OCI-LY7 (cell line): ENCODE results near the gene HLF. TPM values are rescaled to one million over a fixed set of nuclear protein-coding genes. Genes with fewer than 3 reads are reported as not detected.

ENCODE experiments used
- BruUV-seq: library from RNA; stranded (reverse); fragments of 400-500 nt; replicated peaks from 2 replicates; lab custom pipeline; 2021; lab: Mats Ljungman, UMichigan
- CTCF ChIA-PET: fragments of 300-600 bp; sonication (Branson Sonifier 250); formaldehyde crosslinking; loops from one replicate; lab custom pipeline; 2022; ENCODE audit warnings: antibody characterized with exemption; ENCODE audit not compliant: unreplicated experiment; lab: Charles Lee
- POLR2A ChIA-PET: fragments of 300-600 bp; sonication (Branson Sonifier 250); formaldehyde crosslinking; loops from one replicate; lab custom pipeline; 2022; ENCODE audit warnings: antibody characterized with exemption; lab: Charles Lee
- DNase-seq: peaks from one replicate; pipeline ENCODE4 v3.0.0-alpha.2; 2015; ENCODE audit warnings: low spot score
- H2AFZ ChIP-seq: fragments of 200-600 bp; sonication (generic), shearing (Covaris generic); 2 replicates; pipeline ENCODE4 v1.6.1; 2014; ENCODE audit warnings: mild to moderate bottlenecking, antibody characterized with exemption, low read length, moderate library complexity
- H3K27ac ChIP-seq: fragments of 200-600 bp; sonication (generic); 2 replicates; pipeline ENCODE4 v1.5.1; 2014; ENCODE audit warnings: mixed run types, low read depth, mild to moderate bottlenecking, moderate library complexity, low read length, inconsistent platforms; ENCODE audit not compliant: poor library complexity, severe bottlenecking
- H3K36me3 ChIP-seq: fragments of 200-600 bp; sonication (generic); 2 replicates; pipeline ENCODE4 v1.6.1; 2014; ENCODE audit warnings: mild to moderate bottlenecking, antibody characterized with exemption, low read length, moderate library complexity, mixed read lengths; ENCODE audit not compliant: insufficient read depth
- H3K4me1 ChIP-seq: fragments of 200-600 bp; sonication (generic); 2 replicates; pipeline ENCODE4 v1.5.1; 2014; ENCODE audit warnings: mild to moderate bottlenecking, low read length; ENCODE audit not compliant: insufficient read depth, poor library complexity, severe bottlenecking
- H3K4me2 ChIP-seq: fragments of 200-600 bp; sonication (generic); 2 replicates; pipeline ENCODE4 v1.6.1; 2014; ENCODE audit warnings: mild to moderate bottlenecking, low read length
- H3K4me3 ChIP-seq: fragments of 200-600 bp; sonication (generic); 2 replicates; pipeline ENCODE4 v1.5.1; 2014; ENCODE audit warnings: mild to moderate bottlenecking, low read depth, low read length; ENCODE audit not compliant: poor library complexity, severe bottlenecking
- H3K79me2 ChIP-seq: fragments of 200-600 bp; sonication (generic); 2 replicates; pipeline ENCODE4 v1.6.1; 2016; ENCODE audit warnings: low read depth, mild to moderate bottlenecking, low read length, moderate library complexity, mixed read lengths; ENCODE audit not compliant: insufficient read depth
- H3K9me2 ChIP-seq: fragments of 200-600 bp; sonication (generic); 2 replicates; pipeline ENCODE4 v1.6.1; 2016; ENCODE audit warnings: mild to moderate bottlenecking, low read length, mixed read lengths; ENCODE audit not compliant: insufficient read depth
- H3K9me3 ChIP-seq: fragments of 200-600 bp; sonication (generic); 2 replicates; pipeline ENCODE4 v1.6.1; 2014; ENCODE audit warnings: mild to moderate bottlenecking, mixed run types, low read length, mixed read lengths
- H4K20me1 ChIP-seq: fragments of 200-600 bp; sonication (generic); 2 replicates; pipeline ENCODE4 v1.6.1; 2014; ENCODE audit warnings: mild to moderate bottlenecking, antibody characterized with exemption, low read length, moderate library complexity, mixed read lengths; ENCODE audit not compliant: insufficient read depth
- CTCF ChIP-seq: fragments of 200-600 bp; sonication (generic); conservative IDR thresholded peaks from 2 replicates; pipeline ENCODE4 v1.5.1; 2014; ENCODE audit warnings: mild to moderate bottlenecking, antibody characterized with exemption, low read length, moderate library complexity, mixed read lengths
- EZH2phosphoT487 ChIP-seq: fragments of 200-600 bp; sonication (generic); IDR thresholded peaks from 2 replicates; pipeline ENCODE4 v1.6.1; 2018; ENCODE audit warnings: low read depth, borderline replicate concordance, mild to moderate bottlenecking, mixed run types, antibody characterized with exemption, low read length, moderate library complexity, mixed read lengths
- intact Hi-C: fragments of 100-400 bp; cut with micrococcal nuclease; formaldehyde crosslinking; loops from one replicate; pipeline ENCODE4 v1.10.0; 2022; ENCODE audit not compliant: unreplicated experiment
- total RNA-seq, 2 experiments: library from RNA; depleted of rRNA in 1 of 2; stranded (reverse); fragments of >200 nt in 1 of 2; shearing (Covaris generic) in 1 of 2; gene quantifications; 2 replicates each; pipeline ENCODE4 v1.2.3, GENCODE V29; 2014 to 2022

The HLF gene
- total RNA-seq, 2 experiments from 2014 or later: 0.13 TPM; not detected in 1

GRCh38 chr17:55279203-55279602 lies 14.4 kb downstream of the HLF start:
- no peaks in the 10 kb centered on the region for H3K9me3 ChIP-seq
- BruUV-seq: no TSS peak
- no peak overlapping the region for H3K27ac ChIP-seq
- DNase-seq: no peak
- TF ChIP-seq EZH2phosphoT487: no peak
- no peaks in the 10 kb centered on the region for H4K20me1 ChIP-seq
- no peaks in the 10 kb centered on the region for H3K9me2 ChIP-seq
- H3K4me1 ChIP-seq: peaks cover 1% of the 10 kb centered on the region
- ChIA-PET POLR2A (no interaction called here), CTCF (no interaction called here)
- H2AFZ ChIP-seq: no peak overlapping the region
- H3K4me2 ChIP-seq: no peak overlapping the region
- intact Hi-C loops: no loop called here
- no peaks in the 10 kb centered on the region for H3K79me2 ChIP-seq
- no peaks in the 10 kb centered on the region for H3K36me3 ChIP-seq
- H3K4me3 ChIP-seq: no peak overlapping the region

DNA sequence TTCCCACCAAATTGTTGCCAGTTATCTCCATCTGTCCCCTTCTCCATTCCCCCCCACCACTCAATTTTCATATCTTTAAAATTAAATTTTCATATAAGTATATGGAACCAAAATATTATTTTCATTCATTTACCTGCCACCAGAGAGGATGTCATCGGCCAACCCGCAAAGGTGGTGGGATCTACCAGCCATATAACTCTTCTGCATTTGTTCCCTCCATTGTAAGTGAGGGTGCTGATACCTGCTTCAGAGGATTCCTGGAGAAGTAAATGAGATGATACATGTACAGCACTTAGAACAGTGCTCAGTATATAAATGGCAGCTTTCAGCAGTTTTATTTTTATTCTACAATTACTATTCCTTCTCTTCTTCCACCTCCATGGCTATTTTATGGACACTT lies 15.0 kb downstream of the HLF start:
- DNase-seq: no peak
- H3K4me1 ChIP-seq: peaks cover 4% of the 10 kb centered on the region
- no peak overlapping the region for H3K27ac ChIP-seq
- ChIA-PET CTCF (no interaction called here), POLR2A (no interaction called here)
- H3K36me3 ChIP-seq: no peaks in the 10 kb centered on the region
- no peaks in the 10 kb centered on the region for H3K9me3 ChIP-seq
- H3K4me3 ChIP-seq: no peak overlapping the region
- no peak overlapping the region for H2AFZ ChIP-seq
- H4K20me1 ChIP-seq: no peaks in the 10 kb centered on the region
- H3K9me2 ChIP-seq: no peaks in the 10 kb centered on the region
- no peak overlapping the region for H3K4me2 ChIP-seq
- TF ChIP-seq CTCF: no peak
- TF ChIP-seq EZH2phosphoT487: no peak
- intact Hi-C loops: no loop called here
- no peaks in the 10 kb centered on the region for H3K79me2 ChIP-seq
- BruUV-seq: no TSS peak

- no peak for TF ChIP-seq EZH2phosphoT487
- DNase-seq: no peak
- peaks cover 4% of the 10 kb centered on the region for H3K4me1 ChIP-seq
- H3K79me2 ChIP-seq: no peaks in the 10 kb centered on the region
- POLR2A ChIA-PET: no interaction called here
- H4K20me1 ChIP-seq: no peaks in the 10 kb centered on the region
- no peaks in the 10 kb centered on the region for H3K9me2 ChIP-seq
- no peak overlapping the region for H3K4me2 ChIP-seq
- H3K36me3 ChIP-seq: no peaks in the 10 kb centered on the region
- no peak overlapping the region for H3K27ac ChIP-seq
- CTCF ChIA-PET: no interaction called here
- intact Hi-C loops: no loop called here
- H3K4me3 ChIP-seq: no peak overlapping the region
- no peak overlapping the region for H2AFZ ChIP-seq
- BruUV-seq: no TSS peak
- no peaks in the 10 kb centered on the region for H3K9me3 ChIP-seq
Observed at GRCh38 chr17:55280212-55280611, 15.5 kb downstream of the HLF start.
